C4-2B (cell line): ENCODE results near the gene AUH.

ENCODE experiments used
- ZFX ChIP-seq: fragments of 450-650 bp; IDR thresholded peaks from 2 replicates; pipeline ENCODE4 v1.6.1; 2017
- TF ChIP-seq, protein P1 (sequence below): fragments of 450-650 bp; conservative IDR thresholded peaks from 2 replicates; pipeline ENCODE4 v1.5.1; 2017; ENCODE audit warnings: mild to moderate bottlenecking

DNA sequence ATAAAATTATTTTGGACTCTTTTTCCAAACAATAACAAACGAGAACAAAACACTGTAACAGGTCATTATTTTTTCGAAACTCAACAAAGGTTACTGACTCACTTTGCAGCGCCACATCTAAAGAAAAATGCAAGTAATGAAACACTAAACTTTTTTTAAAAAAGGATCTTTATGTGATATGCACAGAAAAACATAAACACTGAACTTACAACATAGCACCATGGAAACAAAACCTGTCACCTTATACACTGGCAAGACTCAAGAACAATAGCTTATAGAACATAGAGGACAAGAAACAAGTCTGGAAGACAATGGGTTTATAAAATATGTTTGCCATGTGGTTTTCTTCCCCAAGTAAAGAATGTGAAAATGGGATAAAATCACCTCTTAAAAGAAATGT is 85.2 kb downstream of the AUH start:
- TF ChIP-seq, protein P1, sequence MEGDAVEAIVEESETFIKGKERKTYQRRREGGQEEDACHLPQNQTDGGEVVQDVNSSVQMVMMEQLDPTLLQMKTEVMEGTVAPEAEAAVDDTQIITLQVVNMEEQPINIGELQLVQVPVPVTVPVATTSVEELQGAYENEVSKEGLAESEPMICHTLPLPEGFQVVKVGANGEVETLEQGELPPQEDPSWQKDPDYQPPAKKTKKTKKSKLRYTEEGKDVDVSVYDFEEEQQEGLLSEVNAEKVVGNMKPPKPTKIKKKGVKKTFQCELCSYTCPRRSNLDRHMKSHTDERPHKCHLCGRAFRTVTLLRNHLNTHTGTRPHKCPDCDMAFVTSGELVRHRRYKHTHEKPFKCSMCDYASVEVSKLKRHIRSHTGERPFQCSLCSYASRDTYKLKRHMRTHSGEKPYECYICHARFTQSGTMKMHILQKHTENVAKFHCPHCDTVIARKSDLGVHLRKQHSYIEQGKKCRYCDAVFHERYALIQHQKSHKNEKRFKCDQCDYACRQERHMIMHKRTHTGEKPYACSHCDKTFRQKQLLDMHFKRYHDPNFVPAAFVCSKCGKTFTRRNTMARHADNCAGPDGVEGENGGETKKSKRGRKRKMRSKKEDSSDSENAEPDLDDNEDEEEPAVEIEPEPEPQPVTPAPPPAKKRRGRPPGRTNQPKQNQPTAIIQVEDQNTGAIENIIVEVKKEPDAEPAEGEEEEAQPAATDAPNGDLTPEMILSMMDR = no peak
- no peak for TF ChIP-seq ZFX
